ENCODE results near the gene HEMK1.

DNA sequence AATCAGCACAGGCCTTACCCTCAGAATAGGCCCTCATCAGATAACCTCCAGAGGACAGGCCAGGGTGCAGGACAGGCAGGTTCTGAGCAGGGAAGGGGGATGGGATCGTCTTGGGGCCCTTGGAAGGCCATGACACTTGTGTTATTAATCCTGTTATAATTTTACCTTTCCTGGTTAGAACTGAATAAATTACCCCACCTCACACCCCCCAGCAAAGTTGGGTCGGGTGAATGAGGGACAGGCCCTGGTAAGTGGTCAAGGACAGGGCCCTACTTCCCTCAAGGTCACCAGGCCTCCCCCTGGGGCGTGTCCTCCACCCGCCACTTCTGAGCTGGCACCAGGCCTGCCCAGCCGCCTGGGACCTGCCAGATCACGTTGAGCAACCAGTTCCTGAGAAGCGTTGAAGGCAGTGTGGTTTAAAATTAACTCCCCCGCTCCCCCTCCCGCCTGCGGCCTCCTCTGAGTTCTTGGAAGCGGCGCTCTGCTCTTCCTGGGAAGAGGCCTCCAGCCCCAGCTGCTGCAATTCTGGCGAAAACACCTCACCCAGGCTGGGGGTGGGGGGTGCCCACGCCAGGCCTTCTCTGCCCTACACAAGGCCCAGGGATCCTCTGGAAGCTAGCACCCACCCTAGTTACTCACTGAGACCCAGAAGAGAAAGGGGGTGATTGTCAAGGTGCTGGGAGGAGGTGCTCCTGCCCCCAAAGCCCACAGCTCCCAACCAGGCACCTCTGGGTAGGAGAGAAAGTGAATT is 31.7 kb downstream of the HEMK1 start:
- TF ChIP-seq, protein P1, sequence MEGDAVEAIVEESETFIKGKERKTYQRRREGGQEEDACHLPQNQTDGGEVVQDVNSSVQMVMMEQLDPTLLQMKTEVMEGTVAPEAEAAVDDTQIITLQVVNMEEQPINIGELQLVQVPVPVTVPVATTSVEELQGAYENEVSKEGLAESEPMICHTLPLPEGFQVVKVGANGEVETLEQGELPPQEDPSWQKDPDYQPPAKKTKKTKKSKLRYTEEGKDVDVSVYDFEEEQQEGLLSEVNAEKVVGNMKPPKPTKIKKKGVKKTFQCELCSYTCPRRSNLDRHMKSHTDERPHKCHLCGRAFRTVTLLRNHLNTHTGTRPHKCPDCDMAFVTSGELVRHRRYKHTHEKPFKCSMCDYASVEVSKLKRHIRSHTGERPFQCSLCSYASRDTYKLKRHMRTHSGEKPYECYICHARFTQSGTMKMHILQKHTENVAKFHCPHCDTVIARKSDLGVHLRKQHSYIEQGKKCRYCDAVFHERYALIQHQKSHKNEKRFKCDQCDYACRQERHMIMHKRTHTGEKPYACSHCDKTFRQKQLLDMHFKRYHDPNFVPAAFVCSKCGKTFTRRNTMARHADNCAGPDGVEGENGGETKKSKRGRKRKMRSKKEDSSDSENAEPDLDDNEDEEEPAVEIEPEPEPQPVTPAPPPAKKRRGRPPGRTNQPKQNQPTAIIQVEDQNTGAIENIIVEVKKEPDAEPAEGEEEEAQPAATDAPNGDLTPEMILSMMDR (IDR thresholded peaks at IDR 0.05) = no peak
- TF ChIP-seq EP300 (IDR thresholded peaks at IDR 0.05) = no peak
- no peak for TF ChIP-seq POLR2A (IDR thresholded peaks at IDR 0.05)

All from suprapubic skin (tissue), 3 donors.